Measurements from ENCODE around the gene RCAN1.

The RCAN1 gene

DNA sequence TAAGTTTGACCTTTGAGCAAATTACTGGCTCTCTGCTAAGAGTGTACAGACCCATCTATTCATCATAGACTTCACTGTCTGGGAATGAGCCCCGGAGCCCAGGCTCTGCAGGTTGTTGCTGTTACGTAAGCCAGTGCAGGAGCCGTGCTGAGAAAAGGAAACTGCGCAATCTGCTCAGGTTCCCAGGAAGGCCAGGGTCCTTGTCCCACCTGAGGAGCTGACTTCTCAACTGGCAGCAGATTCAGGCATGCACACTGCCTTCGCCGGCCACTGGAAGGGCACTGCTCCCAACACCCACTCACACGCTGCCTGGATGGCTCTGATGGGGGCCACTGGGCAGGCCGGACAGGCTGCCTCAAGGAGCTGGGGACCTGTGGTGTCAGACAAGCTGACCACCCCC lies 19.5 kb downstream of the RCAN1 start:
- Mint-ChIP-seq H3K27ac (no peak overlapping the region), H3K4me3 (no peak overlapping the region), H3K9me3 (ENCODE audit: low read depth) (no peaks in the 10 kb centered on the region), H3K36me3 (no peaks in the 10 kb centered on the region), H3K4me1 (ENCODE audit: low read depth) (peaks cover 6% of the 10 kb centered on the region), H3K27me3 (no peaks in the 10 kb centered on the region)

DNA sequence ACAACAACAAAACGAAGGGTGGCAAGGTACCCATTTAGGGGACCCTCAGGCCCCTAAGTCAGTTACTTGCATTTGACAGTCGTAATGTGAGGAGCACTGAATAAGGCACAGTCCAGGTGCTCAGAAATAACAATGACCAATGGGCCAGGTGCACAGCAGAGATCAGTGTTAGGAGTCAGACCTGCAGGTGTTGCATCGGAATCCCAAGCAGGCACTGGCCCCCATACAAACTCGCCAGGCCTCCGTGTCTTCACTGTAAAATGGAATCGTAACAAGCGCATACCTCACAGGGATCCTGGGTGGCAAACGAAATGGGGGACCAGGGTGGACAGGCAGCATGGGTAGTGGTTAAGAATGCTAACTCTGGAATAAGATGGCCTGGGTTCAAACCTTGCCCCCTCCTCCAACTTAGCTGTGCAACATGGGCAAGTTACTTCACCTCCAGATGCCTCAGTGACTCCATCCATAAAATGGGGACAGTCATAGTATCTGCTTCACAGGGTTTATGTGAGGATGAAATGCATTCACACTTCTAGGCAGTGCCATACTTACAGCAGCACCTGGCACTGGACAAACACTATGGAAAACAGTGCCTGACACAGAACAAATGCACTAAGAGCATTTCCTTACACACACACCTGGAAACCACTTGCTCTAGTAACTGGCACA lies 20.2 kb downstream of the RCAN1 start:
- Mint-ChIP-seq H3K27me3 (no peaks in the 10 kb centered on the region), H3K4me1 (ENCODE audit: low read depth) (peaks cover 14% of the 10 kb centered on the region), H3K27ac (no peak overlapping the region), H3K36me3 (no peaks in the 10 kb centered on the region), H3K4me3 (no peak overlapping the region), H3K9me3 (ENCODE audit: low read depth) (no peaks in the 10 kb centered on the region)

DNA sequence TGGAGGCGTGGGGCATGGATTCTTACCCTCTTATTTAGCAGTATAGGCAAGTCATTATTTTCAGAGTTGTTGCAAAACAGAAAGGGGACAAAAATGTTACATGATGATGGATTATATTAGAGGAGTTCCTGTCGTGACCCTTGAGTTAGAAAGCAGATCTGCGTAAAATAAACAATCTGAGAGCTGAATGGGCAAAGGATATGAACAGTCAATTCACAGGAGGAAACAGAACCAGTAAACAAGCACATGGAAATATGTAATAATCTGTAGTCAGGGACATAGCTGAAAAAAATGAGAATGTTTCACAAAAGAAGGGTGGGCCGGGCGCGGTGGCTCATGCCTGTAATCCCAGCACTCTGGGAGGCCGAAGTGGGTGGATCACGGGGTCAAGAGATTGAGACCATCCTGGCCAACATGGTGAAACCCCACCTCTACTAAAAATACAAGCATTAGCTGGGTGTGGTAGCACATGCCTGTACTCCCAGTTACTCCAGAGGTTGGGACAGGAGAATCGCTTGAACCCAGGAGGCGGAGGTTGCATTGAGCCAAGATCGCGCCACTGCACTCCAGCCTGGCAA lies 20.9 kb downstream of the RCAN1 start:
- no peaks in the 10 kb centered on the region for H3K9me3 Mint-ChIP-seq (ENCODE audit: low read depth)

DNA sequence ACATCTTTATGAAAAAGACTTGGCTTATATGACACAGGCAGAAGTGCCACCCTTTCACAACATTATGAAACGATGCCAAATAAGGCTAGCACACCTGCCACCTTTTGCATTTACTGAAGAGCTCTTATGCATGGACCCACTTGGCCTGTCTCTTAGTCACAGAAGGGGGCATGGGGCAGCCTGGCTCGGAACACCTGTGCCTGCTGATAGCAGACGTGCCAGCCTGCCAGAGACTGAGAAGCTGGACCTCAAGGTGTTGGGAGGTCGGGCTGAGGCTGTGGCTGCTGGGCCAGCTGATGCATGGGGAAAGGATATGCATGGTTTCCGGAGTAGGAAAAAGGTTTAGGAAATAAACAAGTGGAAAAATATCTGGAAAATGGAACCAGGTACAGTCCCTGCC lies 21.5 kb downstream of the RCAN1 start:
- peaks cover 3% of the 10 kb centered on the region for H3K36me3 Mint-ChIP-seq
- no peak overlapping the region for H3K27ac Mint-ChIP-seq
- H3K27me3 Mint-ChIP-seq, result no peaks in the 10 kb centered on the region
- no peaks in the 10 kb centered on the region for H3K9me3 Mint-ChIP-seq (ENCODE audit: low read depth)
- H3K4me3 Mint-ChIP-seq, result no peak overlapping the region
- peaks cover 18% of the 10 kb centered on the region for H3K4me1 Mint-ChIP-seq (ENCODE audit: low read depth)

More for the DNA sequence above, 20.9 kb downstream of the RCAN1 start:
- no peaks in the 10 kb centered on the region for H3K36me3 Mint-ChIP-seq
- no peaks in the 10 kb centered on the region for H3K27me3 Mint-ChIP-seq
- H3K27ac Mint-ChIP-seq, result no peak overlapping the region
- H3K4me3 Mint-ChIP-seq, result no peak overlapping the region
- H3K4me1 Mint-ChIP-seq (ENCODE audit: low read depth), result peaks cover 19% of the 10 kb centered on the region

DNA sequence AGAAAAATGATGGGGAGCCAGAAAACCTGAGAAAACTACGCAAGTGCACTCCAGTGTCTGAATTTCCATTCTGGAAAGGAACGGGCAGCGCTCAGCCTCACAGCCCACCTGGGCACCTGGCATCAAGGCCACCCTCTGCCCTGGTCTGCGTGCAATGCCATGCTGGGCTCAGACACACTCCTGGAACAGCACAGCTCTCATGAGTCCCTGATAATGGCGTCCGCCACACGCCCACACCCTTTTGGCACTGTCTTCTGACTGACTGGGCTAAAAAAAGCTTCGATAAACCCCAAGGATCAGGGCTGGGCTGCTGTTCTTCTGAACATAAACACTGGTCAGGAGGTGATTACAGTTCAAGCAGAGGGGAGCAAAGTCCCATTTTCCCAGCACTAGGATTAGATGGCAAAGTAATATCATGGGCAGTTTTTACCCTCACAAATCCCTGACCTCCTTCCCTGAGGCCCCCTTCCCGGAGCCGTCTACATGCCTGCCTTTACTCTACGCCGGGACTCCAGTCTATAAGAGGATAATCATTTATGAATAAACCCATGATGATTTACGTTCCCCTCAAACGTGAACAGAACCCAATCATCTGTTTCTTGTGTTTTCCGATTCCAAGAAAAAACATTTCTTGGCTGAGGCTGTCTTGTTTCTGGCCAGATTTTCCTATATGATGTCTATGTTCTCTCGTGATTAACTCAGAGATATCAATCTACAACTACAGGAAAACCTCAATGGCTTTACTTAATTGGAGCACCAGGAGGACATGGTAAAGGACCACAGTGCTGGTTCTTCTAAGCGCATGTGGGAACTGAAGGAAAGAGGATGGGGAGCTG lies 22.6 kb downstream of the RCAN1 start:
- Mint-ChIP-seq H3K27ac (no peak overlapping the region), H3K27me3 (no peaks in the 10 kb centered on the region), H3K36me3 (peaks cover 11% of the 10 kb centered on the region), H3K4me1 (ENCODE audit: low read depth) (peaks cover 18% of the 10 kb centered on the region), H3K9me3 (ENCODE audit: low read depth) (peaks cover 9% of the 10 kb centered on the region), H3K4me3 (no peak overlapping the region)

DNA sequence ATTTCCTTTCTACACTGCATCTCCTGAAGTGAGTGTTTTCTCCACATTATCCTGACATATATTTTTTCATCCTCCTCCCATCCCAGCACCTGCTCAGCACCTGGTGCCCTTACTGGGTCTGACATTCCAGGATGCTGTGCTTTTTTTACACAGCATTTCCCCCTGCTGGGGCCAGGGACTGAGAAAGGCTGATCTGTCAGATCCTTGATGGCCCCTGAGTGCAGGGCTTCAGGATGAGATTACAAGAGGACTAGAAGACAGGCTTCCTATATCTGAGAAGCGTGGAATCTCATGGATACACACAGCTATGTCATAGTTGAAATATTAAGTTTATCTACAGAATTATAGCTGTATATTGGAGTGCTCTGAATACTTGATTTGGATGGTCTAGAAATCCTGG lies 24.4 kb downstream of the RCAN1 start:
- Mint-ChIP-seq H3K4me1 (ENCODE audit: low read depth) (peaks cover 18% of the 10 kb centered on the region), H3K27me3 (no peaks in the 10 kb centered on the region), H3K36me3 (peaks cover 13% of the 10 kb centered on the region), H3K27ac (no peak overlapping the region), H3K4me3 (peak overlapping the region; percentile 46), H3K9me3 (ENCODE audit: low read depth) (peaks cover 17% of the 10 kb centered on the region)

DNA sequence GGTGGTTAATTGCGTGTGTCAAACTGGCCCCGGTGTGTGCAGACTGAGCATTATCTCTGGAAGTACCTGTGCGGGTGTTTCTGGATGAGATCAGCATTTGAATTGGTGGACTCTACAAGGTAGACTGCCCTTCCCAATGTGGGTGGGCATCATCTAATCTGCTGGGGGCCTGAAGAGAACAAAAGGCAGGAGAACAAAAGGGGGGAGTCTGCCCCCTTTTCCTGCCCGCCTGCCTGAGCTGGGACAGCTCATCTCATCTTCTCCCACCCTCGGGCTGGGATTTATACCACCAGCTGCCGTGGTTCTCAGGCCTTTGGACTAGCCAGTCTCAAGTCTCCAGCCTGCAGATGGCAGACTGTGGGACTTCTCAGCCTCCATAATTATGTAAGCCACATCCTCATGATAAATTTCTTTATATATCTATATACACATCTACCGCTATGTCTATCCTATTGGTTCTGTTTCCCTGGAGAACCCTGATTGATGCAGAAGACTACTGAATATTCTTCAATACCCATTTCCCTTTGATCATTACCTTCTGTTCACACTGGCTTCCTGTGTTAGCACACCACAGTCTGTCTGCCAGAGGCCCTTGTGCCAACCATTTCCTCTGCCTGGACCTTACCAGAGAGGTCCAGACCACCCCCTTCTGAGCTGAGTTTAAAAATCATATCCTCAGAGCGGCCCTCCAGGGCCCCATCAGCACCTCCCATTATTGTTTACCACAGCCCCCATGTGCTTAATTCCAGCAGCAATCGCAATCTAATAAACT lies 25.2 kb downstream of the RCAN1 start:
- Mint-ChIP-seq H3K27me3 (no peaks in the 10 kb centered on the region), H3K27ac (peak overlapping the region; percentile 29), H3K9me3 (ENCODE audit: low read depth) (peaks cover 17% of the 10 kb centered on the region), H3K36me3 (peaks cover 13% of the 10 kb centered on the region), H3K4me1 (ENCODE audit: low read depth) (peaks cover 18% of the 10 kb centered on the region), H3K4me3 (no peak overlapping the region)

DNA sequence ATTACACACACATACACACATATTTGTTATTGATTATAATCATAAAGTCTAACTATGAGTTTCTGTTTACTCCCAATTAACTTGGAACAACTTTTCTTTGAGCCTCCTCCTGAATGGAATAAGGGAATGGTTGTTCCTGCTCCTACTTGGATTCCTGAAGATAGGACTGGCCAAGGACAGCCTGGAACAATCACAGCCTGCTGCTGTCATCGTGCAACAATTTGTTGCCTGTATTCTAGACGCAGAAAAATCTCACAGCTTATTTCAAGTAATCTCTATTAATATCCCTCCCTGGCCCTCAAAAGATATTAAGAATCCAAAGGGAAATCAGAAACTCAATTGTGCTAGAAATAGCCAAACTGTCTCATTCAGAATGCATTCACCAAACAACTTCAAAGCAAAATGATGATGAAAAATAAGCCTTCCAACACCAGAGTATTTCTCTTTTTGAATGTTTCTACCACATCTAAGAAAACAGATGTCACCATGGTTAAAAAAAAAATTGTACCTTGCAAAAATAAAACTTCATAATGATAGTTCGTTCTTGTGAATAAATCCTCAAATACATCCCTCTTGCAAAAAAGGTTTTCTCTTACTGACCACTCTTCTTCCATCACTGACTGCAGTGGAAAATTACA lies 30.9 kb downstream of the RCAN1 start:
- H3K27ac Mint-ChIP-seq, result no peak overlapping the region
- H3K9me3 Mint-ChIP-seq (ENCODE audit: low read depth), result peaks cover 17% of the 10 kb centered on the region
- H3K27me3 Mint-ChIP-seq, result no peaks in the 10 kb centered on the region
- peaks cover 13% of the 10 kb centered on the region for H3K36me3 Mint-ChIP-seq
- no peak overlapping the region for H3K4me3 Mint-ChIP-seq
- H3K4me1 Mint-ChIP-seq (ENCODE audit: low read depth), result peaks cover 14% of the 10 kb centered on the region

DNA sequence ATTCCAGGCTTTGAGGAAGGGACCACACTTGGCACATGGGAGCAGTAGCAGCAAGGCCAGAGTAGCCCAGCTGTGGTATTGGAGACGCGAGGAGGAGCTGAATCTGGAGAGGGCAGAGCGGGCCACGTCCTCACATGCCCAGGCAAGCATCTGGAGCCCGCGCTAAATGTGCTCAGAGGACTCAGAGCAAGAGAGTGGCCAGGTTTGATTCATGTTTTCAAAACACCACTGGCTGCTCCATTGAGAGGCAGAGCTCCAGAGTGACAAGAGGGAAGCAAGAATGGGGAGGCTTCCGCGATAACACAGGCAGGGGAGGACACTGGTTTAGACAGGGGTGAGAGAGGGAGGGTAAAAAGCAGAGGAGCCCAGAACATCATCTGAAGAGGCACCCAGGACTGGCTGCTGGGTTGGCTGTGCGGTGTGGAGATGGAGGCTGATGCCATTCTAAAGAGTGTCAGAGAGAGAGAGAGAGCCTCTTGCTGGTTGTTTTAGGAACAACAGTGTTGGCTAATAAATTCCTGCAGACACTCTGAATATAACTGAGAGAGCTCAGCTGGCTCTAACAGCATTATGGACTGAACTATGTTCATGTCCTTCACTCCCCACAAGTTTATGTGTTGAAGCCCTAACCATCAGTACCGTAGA lies 32.3 kb downstream of the RCAN1 start:
- Mint-ChIP-seq H3K4me3 (no peak overlapping the region), H3K27me3 (no peaks in the 10 kb centered on the region), H3K9me3 (ENCODE audit: low read depth) (peaks cover 10% of the 10 kb centered on the region), H3K4me1 (ENCODE audit: low read depth) (peaks cover 12% of the 10 kb centered on the region), H3K27ac (no peak overlapping the region), H3K36me3 (peaks cover 6% of the 10 kb centered on the region)

DNA sequence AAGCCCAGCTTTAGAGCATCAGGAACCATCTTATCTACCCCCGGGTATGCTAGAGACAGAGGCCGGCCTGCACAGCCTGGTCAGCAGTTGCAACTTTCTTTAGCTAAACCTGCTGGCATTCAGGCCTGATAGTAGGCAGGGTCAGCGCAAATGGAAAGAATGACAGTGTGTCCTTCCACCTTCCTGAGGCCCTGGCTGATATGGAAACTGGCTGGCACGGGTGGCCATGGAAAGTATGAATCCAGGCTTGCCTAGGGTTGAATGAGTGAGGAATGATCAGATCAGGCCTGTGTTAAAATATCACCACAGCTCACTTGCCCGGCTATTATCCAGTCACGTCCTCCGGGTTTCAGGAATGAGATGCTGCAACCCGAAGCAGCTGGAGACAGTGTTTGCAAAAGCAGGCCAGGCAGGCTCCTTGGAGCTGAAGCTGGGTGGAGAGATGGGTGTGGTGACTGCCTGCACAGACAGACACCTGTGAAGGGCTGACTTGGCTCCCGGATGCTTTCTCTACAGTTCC lies 34.7 kb downstream of the RCAN1 start:
- Mint-ChIP-seq H3K27ac (no peak overlapping the region), H3K36me3 (peaks cover 3% of the 10 kb centered on the region), H3K4me1 (ENCODE audit: low read depth) (peaks cover 12% of the 10 kb centered on the region), H3K4me3 (no peak overlapping the region), H3K9me3 (ENCODE audit: low read depth) (no peaks in the 10 kb centered on the region), H3K27me3 (no peaks in the 10 kb centered on the region)

DNA sequence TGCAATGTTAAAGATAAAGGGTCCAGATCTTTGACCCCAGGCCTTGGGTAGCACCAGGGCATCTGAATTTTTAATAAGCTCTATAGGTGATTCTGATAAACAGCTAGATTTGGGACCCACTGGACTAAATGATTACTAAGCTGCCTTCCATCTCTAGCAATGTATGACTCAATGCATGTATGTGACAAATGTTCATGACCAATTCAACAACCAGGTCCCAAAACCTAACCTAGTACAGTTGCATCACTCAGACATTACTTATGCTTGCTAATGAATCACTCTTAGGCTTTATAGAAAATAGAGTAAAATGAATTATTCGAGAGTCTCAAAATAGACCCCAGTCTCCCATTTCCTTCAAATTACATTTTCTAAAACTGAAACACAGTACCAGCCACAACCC lies 35.5 kb downstream of the RCAN1 start:
- Mint-ChIP-seq H3K4me1 (ENCODE audit: low read depth) (peaks cover 11% of the 10 kb centered on the region), H3K27me3 (no peaks in the 10 kb centered on the region), H3K27ac (no peak overlapping the region)

DNA sequence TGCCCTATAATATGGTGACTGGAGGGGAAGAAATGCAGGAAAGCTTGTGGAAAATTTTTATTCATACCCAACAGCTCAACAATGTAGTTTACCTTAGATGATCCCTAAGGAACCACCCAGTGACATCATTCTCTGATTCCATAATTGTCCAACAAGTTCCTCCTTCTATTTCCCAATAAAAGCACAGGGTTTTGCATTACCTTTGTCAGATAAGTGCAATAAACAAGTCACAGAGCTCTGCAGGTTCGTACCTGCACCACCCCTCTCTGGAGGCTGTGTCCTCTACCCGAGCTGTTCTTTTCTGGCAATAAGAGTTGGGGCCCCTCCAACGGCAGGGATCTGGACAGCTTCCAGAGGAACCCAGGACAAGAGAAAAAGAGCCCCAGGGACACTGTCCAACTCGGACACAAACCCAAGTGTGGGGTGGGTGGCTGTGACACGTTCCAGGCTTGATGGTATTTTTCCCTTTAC lies 38.8 kb downstream of the RCAN1 start:
- Mint-ChIP-seq H3K4me1 (ENCODE audit: low read depth) (peaks cover 2% of the 10 kb centered on the region), H3K4me3 (no peak overlapping the region), H3K27ac (no peak overlapping the region), H3K36me3 (peaks cover 11% of the 10 kb centered on the region), H3K27me3 (no peaks in the 10 kb centered on the region), H3K9me3 (ENCODE audit: low read depth) (no peaks in the 10 kb centered on the region)

More for the DNA sequence above, 35.5 kb downstream of the RCAN1 start:
- Mint-ChIP-seq H3K4me3 (no peak overlapping the region), H3K9me3 (ENCODE audit: low read depth) (no peaks in the 10 kb centered on the region), H3K36me3 (peaks cover 3% of the 10 kb centered on the region)

DNA sequence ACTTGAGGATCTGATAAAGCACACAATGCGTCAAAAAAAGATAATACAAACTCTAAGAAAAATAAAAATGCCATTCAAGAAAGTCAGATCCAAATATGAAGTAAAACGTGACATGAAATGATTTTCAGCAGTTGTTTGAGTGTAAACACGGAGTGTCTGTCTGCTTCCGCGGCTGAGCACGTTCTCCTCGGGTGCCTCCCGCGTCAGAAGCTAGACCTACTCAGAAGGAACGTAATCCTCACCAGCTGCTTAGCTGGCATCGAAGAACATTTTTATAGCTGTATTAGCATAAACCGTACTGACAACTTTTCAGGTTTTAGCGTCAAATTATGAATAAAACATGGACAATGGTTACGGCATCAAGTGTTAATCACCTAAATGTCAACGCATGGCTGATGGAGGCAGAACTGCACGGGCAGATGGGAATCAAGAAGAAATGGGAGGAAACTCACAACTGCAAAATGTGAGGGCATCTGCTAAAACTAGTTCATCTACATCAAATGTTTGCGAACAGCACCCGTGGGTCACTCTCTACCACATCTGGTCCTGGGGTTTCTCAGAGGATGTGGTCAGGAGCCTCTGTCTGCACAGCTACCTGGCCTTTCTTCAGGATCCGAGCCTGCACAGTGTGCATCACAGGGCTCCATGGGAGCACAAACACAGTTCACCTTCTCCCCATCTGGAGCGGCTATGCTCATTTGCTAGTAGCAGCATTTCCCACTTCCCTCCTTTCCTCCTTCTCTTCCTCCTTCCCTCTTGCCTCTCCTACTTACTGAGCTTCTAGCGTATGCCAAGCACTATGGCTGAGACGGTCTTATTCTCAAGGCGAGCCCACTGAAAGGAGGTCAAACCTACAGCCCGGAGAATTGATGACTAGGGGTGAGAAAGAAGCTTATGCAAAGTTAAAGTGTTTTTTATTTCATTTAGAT lies 40.0 kb downstream of the RCAN1 start:
- H3K27me3 Mint-ChIP-seq, result no peaks in the 10 kb centered on the region
- peaks cover 11% of the 10 kb centered on the region for H3K36me3 Mint-ChIP-seq
- H3K9me3 Mint-ChIP-seq (ENCODE audit: low read depth), result no peaks in the 10 kb centered on the region
- no peak overlapping the region for H3K4me3 Mint-ChIP-seq
- H3K27ac Mint-ChIP-seq, result no peak overlapping the region
- no peaks in the 10 kb centered on the region for H3K4me1 Mint-ChIP-seq (ENCODE audit: low read depth)
